HG02852 (cell line): ENCODE measurements around the gene UBE2E2.

Experiments
- ATAC-seq: cut with Tn5 transposase; IDR thresholded peaks from one replicate; pipeline ENCODE4 v1.9.1; 2021; ENCODE audit warnings: mild to moderate bottlenecking, moderate library complexity; ENCODE audit not compliant: unreplicated experiment

The UBE2E2 gene

DNA sequence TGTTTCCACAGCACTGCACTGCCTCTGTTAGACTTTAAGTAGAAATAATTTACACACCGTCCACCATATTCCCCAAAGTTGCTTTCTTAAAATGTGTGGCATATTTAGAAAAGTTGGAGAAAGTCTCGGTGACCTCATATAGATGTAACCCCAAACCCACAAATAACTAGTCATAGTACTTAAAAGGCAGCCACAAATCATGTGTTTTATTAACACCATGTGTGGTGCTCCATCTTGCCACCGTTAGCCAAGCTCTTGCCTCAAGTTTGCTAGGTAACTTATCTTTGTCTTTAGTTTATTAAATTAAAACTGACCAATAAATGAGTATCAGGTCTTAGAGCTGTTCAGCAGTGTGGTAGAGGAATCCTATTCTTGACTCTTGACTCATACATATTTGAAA lies 257.9 kb downstream of the UBE2E2 start:
- ATAC-seq, result no peak

DNA sequence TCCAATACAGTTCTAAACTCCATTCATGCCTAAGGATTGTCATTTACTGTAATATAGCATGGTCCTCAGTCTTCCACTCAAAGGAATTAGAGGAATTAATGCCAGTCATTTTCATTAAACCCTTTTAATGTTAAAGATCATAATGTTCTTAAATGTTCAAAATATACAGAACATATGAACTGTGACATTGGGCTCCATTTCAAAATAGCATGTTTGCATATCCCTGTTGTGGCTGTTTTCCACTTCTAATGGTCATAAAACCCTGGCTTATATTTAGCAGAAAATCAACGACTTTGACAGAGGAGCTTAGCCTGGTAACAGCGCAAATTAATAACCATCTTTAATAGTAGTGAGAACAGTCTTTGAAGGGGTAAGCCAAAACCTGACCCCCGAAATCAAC lies 260.7 kb downstream of the UBE2E2 start:
- ATAC-seq, result no peak

GRCh38 chr3:23465569-23465968 lies 262.4 kb downstream of the UBE2E2 start:
- ATAC-seq, result no peak

DNA sequence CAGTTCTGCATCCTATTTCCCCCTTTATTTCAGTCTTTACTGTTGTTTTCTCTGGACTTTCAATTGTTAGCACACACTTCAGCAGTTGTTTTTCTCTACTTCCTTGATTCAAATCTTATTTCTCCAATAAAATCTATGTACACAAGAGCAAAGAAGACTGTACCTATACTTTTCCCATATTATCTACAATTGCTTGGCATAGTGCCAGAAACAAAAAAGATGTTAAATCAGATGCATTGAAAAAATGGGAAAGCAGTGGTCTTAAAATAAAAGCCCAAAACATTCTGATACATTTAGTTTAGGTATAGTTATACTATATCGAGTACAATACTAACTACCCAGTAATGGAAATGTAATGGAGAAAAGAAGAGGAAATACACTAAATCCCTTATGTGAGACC lies 265.1 kb downstream of the UBE2E2 start:
- ATAC-seq, result no peak

- ATAC-seq, result no peak
These were observed 271.6 kb downstream of the UBE2E2 start for GRCh38 chr3:23474580-23475357.

DNA sequence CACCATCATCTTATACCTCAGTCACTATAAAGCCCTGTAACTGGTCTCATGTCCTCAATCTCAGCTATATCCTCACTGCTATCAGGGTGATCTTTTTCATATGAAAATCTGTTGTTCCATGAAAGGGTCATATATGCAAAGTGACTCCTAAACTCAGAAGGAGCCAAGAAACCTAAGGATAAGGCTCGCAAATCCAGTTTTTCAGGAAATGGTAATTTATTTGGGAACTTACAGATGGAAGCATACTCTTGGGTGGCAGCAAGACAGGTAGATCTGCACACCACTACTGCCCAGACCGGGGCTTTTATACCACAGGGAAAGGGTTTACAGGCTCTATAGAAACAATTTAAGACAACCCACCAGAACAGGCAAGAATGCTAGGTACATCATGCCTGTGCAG lies 272.3 kb downstream of the UBE2E2 start:
- no peak for ATAC-seq

DNA sequence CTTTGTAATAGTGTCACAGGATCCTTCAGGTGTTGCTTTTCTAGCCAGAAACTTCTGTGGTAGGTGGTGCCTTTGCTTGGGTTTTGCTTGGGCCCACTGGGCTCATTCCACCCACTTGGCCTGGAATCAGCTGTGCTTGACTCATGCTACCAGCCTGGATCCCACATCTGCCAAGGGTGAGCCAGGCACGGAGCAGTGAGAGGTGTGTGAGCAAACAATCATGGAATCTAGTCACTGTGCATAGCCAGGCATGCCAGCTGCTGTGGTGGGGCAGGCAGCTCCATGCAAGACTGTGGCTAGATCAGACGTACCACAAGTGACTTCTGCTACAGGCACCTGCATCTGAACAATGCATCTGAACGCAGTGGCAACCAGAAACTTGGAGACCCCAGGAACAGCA lies 275.9 kb downstream of the UBE2E2 start:
- no peak for ATAC-seq

GRCh38 chr3:23479615-23480328 lies 276.6 kb downstream of the UBE2E2 start:
- ATAC-seq, result no peak

GRCh38 chr3:23480329-23480714 lies 277.2 kb downstream of the UBE2E2 start:
- ATAC-seq, result no peak

- no peak for ATAC-seq
These were observed 278.0 kb downstream of the UBE2E2 start for GRCh38 chr3:23481011-23481615.

GRCh38 chr3:23481616-23482278 lies 278.6 kb downstream of the UBE2E2 start:
- ATAC-seq, result no peak

GRCh38 chr3:23484386-23484785 lies 281.3 kb downstream of the UBE2E2 start:
- ATAC-seq, result no peak

GRCh38 chr3:23485922-23486321 lies 282.8 kb downstream of the UBE2E2 start:
- no peak for ATAC-seq

- ATAC-seq, result no peak
These were observed 283.9 kb downstream of the UBE2E2 start for GRCh38 chr3:23487015-23487414.

GRCh38 chr3:23488618-23489017 lies 285.5 kb downstream of the UBE2E2 start:
- ATAC-seq, result no peak

GRCh38 chr3:23489300-23490158 lies 286.4 kb downstream of the UBE2E2 start:
- ATAC-seq, result no peak

DNA sequence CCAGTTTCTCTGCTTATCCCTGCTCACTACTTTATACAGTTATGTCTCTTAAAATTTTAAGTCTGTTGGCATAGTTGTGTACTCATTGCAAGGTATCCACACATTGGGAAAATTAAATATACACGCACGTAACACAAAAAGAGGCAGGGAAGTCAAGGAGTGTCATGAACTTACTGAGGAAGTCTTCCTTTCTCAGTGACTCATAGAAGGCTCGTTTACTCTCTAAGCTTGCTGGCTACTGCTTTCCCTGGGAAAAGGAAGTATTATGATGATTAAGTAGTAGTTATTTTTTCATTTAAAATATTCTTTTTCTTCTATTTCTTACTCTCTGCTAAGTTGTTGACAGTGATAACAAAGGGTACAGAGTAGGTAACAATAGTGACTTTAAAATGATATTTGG lies 287.3 kb downstream of the UBE2E2 start:
- ATAC-seq, result no peak

DNA sequence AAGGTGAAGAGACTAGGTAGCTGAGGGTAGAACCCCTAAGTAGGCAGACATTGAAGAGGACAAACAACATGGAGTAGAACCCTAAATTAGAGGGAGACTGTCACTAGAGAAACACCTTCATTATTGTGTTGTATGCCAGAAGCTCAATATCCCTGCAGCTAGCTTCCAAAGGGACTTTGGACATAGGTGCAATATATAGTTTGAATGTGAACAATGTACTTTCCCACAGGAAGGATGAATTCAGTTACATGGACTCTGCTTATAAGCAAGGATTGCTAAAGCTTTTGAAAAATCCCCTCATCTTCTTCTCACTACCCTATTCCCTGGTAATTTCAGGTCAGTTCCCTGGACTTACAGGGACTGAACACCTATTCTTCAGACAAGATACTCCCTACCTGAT lies 288.9 kb downstream of the UBE2E2 start:
- ATAC-seq, result no peak

GRCh38 chr3:23493889-23494288 lies 290.8 kb downstream of the UBE2E2 start:
- ATAC-seq, result no peak

DNA sequence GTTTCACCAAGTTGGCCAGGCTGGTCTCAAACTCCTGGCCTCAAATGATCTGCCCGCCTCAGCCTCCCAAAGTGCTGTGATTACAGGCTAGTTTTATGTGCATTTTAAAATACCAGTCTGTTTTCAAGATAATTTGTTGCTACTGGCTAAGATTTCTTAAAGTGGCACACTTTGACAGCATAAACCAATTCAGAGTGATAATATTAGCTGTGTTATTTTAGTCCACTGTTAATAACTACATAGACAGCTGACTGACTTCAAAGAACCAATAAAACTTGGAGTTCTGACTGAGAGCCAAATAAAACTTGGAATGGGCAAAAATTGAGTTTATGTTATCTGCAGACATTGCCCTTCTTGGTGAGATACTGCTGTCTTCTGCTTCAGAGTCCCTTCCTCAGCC lies 291.8 kb downstream of the UBE2E2 start:
- no peak for ATAC-seq

DNA sequence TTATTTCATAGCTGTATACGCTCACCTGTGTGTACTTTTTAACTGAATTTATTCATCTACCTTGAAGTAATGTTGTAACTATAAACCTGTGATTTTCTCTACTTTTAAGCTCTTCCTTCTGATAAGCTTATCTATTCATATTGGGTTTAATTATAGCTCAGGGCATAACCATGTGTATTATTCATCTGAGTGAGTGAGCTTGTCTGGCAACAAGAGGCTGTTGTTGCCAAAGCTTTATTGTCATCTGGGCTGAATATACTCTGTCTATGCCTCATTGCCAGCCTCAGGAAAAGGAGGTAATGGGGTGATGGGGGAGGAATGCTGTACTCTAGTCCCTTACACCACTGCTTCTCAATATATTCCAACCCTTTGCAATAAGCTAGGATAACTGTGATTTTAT lies 292.4 kb downstream of the UBE2E2 start:
- no peak for ATAC-seq
